ENCODE data around the gene FMN1.

FMN1 gene

GRCh38 chr15:33011976-33012375, 182.5 kb downstream of the FMN1 start:
- no peak for DNase-seq

- DNase-seq, result no peak
These were observed 184.9 kb downstream of the FMN1 start for GRCh38 chr15:33009603-33010002.

DNA sequence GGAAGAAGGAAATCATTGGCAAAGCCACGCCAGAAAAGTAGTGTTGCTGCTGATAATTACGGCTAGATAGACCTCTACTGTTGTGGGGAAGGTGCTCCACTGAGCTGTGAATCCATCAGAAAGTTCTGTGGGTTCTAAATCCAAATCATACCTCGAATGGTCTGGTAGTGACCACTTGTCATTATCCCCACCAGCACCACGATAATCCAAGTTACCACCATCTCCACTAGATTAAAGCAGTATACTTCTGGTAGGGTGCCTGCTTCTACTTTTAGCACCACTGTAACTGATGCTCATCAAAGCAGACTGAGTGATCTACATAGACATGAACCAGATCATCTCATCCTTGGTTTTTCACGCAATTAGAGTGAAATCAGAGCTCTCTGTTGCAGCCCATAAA, 185.5 kb downstream of the FMN1 start:
- DNase-seq, result no peak

- peak; percentile 85 for DNase-seq
These were observed 186.1 kb downstream of the FMN1 start for GRCh38 chr15:33008284-33008995.

DNA sequence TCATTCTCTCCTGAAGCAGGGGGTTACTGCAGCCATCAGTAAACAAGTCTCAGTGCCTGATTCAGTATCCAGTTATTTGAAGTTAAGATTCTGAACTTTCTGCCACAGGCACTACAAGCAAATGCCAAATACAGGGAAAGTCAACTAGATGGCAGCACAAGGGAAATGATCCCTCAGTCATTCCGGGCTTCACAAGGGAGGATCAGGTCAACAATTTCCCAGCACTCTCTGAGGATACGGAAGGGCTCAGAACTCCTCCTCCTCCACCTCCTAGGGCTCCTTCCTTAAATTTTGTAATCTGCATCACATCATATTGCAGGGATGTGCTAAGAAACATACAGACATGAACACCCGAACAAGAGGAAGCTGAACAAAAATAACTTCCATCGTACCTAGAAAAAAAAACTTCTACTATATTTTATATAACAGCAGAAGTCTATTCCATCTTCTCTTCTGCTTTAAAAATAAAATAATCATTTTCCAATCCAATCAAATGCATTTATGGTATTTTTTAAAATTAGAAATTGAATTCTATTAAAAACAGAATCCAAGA, 187.1 kb downstream of the FMN1 start:
- no peak for DNase-seq

GRCh38 chr15:33005582-33005981, 188.9 kb downstream of the FMN1 start:
- DNase-seq, result no peak

GRCh38 chr15:33001926-33002325, 192.6 kb downstream of the FMN1 start:
- DNase-seq, result peak; percentile 23

DNA sequence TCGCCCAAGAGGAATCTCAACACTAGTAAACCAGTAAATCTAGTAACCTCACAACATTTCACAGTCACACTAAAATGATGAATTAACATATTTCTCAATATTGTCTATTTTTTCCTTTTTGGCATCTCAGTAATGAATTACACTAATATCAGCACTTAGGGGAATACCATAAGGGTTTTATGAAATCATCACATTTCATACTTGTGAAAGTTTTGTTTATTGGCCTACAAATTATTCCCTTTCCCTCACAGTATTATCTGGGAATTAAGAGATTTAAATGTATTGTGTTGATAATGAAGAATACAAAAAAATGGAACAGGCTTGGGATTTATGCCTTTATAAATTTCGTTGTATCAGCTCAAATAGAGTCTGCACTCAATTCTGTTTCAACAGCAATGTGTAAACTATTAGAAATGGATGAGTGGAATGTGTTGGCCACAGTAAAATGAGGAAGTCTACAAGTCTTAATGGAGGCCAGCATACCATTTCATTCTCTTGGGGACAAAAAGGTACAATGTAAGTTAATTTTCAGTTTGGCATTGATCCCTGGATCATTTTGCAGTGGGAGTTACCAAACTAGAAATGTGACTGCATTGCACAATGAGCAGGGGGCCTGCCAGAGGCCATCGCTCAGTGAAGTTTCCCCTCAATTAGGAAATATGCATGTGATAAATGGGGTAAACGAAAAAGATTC, 195.4 kb downstream of the FMN1 start:
- DNase-seq, result peak; percentile 30

- DNase-seq, result no peak
These were observed 196.3 kb downstream of the FMN1 start for GRCh38 chr15:32998182-32998581.

DNA sequence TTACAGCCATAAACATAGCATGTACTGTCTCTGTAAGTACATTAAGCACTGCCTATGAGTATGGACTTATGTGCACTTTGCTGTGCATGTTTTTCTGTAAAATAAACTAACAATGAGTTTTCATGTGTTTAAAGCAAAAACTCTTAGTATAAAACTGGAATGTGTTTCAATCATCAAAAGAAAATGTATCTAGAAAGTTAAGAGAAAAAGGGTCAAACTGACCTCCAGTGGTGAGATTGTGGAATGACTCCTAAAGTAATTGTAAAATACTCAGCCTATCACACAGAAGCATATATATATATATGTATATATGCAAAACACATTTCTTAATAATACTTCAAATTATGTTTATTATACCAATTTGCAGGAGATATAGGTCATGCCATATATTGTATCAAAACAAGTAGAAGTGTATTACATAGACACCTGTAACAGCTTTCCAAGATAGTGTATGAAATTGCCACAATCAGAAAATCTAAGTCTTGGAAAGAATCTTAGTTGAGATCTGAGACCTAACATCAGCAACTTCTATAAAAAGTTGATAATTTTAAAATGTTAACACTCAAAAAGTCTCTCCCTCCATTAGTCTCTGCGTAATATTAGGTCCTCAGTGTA, 199.6 kb downstream of the FMN1 start:
- DNase-seq, result peak; percentile 66

DNA sequence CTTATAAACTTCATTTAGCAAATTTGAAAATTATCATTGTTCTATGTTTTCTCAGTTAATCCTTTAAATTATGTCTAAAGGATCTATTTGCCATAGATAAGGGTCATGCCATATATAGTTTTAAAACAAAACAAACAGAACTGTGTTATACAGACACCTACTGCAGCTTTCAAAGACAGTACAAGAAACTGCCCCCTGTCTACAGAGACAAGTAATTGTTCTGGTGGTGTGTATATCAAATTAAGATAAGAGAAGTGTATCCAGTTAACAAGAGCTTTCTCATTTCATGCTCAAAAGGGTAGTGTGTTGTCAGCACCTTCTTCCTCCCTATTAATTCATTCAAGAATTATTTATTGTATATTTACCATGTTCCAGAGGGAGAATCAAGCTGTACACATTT, 201.2 kb downstream of the FMN1 start:
- peak; percentile 39 for DNase-seq

- DNase-seq, result no peak
These were observed 202.8 kb downstream of the FMN1 start for GRCh38 chr15:32991619-32992111.

GRCh38 chr15:32990071-32990470, 204.4 kb downstream of the FMN1 start:
- DNase-seq, result peak; percentile 6

DNA sequence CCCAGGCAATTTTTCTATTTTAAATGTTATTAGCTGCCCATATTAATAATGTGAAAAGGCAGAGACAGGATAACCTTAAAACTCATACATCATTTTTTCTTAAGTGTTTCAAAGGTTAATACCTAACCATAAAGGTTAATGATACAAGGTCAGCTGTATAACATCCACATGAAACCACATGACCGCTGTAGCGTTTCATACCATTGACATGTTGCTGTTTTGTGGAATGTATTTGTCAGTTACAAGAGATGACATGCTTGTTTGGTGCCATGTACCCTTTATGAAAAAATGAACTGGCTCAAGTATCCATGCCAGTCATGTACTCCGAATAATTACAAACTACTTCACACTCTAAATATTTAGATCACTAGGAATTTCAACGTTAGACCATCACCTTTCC, 207.4 kb downstream of the FMN1 start:
- DNase-seq, result peak; percentile 12

GRCh38 chr15:32986147-32986546, 208.4 kb downstream of the FMN1 start:
- DNase-seq, result peak; percentile 13

- DNase-seq, result no peak
These were observed 210.8 kb downstream of the FMN1 start for GRCh38 chr15:32983679-32984078.

GRCh38 chr15:32982001-32982400, 212.5 kb downstream of the FMN1 start:
- peak; percentile 44 for DNase-seq

DNA sequence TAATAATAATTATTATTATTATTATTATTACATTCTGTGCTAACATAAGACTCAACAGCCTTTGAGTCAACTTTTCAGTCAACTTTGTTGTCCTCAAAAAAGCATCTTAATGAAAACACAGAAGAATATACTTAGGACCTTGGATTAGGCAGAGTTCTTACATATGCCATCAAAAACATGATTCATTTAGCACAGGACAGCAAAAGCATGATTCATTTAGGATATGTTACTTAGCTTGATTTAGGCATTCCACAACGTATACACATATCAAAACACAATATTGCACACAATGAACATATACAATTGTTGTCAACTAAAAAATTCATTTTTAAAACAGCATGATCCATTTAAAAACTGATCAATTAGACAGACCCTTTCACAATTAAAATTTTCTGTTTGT, 213.0 kb downstream of the FMN1 start:
- DNase-seq, result peak; percentile 49

DNA sequence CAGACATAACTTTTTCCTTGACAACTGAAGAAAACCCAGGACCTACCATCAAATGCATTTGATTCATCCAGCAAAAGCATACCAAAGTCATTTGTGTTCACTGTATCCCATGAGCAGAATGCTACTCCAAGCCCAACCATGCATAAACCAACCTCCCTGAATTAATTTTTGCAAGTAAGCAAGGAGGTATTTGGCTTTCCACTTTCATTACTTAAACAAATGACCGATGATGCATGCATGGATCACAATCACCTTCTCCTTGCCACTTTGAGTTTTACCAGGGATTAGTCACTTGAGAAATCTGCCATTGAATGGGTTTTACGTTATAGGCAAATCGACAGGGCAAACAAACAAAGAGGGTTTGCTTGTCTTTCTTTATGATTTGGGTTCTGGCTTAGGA, 214.8 kb downstream of the FMN1 start:
- DNase-seq, result peak; percentile 97

GRCh38 chr15:32977506-32977905, 217.0 kb downstream of the FMN1 start:
- DNase-seq, result no peak

- DNase-seq, result peak; percentile 72
These were observed 219.8 kb downstream of the FMN1 start for GRCh38 chr15:32974691-32975090.

GRCh38 chr15:32972686-32973085, 221.8 kb downstream of the FMN1 start:
- DNase-seq, result no peak

GRCh38 chr15:32970847-32971246, 223.7 kb downstream of the FMN1 start:
- no peak for DNase-seq
